Measurements from ENCODE around the gene ANK3. TPM values are rescaled to one million over a fixed set of nuclear protein-coding genes. Genes with fewer than 3 reads are reported as not detected.
A peak's percentile ranks its signal among the peaks of the same experiment; 100 is the strongest.

The ANK3 gene
- total RNA-seq, 1 donor from 2014 or later: 39.1 TPM

DNA sequence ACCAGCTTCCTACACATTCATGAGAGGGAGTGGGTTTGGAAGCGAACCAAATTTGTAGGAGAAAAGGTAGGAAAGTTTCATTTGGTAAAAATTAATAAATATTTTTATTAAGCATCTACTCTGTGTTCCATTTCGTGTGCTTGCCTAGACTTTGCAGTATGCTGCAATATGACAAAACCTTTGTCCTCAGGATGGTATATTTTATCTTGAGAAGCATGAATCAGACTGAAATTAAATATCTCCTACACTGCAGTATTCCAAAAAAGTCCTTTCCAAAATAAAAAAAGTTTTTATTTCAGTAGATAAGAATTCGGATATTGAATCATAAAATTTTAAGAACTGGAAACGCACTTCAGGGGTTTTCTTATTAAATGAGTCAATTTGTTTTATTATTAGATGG is 47.7 kb downstream of the ANK3 start:
- no peak for ATAC-seq

DNA sequence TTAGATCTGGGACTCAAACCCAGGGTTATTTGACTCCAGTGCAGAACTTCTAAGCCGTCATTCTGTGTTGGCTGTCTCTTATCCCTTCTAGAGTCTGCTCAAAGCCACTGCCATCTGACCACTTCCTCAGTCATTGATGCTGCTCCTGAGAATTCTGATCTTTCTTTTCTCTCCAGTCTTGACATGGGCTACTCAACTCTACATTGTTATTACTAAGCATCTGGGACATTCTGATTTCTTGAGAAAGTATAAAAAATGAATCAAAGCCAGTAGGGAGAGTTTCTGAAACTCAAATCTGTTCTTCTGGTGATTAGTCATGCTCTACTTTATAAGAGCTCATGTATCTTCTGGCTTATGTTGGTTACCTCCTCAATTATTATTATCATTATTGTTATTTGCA is 48.7 kb downstream of the ANK3 start:
- no peak for ATAC-seq

- no peak for ATAC-seq
Observed at GRCh38 chr10:60339757-60340156, 49.9 kb downstream of the ANK3 start.

DNA sequence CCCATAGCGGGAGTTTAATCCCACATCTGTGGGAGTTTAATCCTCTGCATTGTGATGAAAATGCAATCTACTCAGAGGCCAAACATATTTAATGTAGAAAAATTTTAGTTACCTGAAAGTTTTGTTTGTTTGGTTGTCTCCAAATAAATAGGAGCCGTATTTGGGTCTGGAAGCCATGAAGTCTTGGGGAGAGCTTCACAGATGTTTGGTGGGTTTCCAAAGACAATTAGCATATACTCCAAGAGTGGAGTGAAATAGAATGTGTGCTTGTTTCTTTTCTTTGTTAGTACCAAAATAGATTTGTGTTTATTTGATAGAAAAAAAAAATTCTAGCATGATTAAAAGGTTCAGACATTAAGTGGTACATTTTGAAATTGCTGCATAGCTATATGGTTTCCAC is 50.9 kb downstream of the ANK3 start:
- no peak for ATAC-seq

- ATAC-seq: no peak
Observed at GRCh38 chr10:60338002-60338564, 51.6 kb downstream of the ANK3 start.

DNA sequence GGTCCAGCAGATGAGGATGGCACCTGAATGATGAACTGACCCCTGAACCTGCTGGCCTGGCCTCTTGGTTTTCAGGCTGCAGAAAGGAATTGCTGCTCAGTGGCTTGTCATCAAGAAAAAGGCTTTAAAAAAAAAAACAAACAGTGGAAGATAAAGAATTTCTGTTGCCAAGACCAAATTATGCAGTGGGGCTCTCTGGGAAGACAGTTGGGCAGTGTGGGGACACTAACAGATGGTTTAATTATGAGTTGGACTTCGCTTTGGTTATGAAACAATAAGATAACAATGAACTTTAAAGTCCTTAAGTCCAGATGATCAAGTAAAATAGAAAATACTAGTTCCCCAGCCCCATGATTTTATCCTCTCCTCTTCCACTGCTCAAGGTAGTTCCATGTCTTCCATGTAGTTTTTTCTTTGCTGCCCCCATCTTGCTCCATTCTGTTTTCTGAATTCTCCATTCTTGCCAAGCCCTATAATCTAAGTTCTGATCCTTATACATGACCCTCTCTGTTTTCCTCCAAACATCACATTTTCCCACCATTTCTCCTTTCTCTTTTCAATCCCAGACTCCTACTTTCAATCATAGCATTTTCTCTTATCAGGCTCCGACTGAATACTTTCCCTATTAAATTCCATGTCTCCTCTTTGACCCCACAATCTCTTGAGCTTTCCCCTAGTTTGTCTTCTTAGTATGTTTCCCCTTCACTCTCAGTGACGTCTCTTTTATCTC is 52.6 kb downstream of the ANK3 start:
- ATAC-seq: no peak

DNA sequence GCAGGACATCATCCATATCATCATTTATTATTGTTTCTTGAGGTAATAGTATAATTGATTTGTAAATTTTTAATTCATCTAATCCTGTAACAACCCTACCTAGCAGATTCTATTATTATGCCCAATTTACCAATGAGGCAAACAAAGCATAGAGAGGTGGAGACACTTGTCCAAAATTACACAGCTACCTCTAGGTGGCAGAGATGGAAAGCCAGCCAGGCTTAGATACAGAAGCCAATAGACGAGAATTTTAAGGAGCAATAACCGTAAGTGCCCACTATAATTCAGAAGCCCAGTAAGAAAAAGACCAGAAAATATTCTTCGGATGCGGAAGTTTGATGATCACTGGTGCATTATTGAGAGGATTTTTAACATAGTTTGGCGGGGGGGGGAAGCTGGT is 54.0 kb downstream of the ANK3 start:
- ATAC-seq: no peak

GRCh38 chr10:60334991-60335390 is 54.7 kb downstream of the ANK3 start:
- ATAC-seq: no peak

DNA sequence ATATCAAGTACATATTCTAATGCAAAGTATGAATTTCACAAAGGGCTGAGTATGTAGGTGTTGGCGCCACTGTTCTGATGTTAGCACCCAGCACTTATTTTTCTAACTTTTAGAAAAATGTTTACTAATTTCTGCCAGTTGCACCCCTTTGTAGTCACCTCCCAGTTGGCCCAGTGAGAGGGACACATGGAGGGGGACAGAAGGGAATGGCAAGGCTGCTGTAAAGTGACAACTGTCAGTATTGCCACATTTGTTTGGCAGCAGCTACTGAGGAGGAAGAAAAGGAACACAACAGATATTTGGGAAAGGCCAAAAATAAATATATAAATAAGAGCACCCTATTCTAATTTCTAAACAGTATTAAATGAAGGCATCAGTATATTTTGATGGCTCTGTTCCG is 57.3 kb downstream of the ANK3 start:
- ATAC-seq: no peak

- no peak for ATAC-seq
Observed at GRCh38 chr10:60331886-60332285, 57.8 kb downstream of the ANK3 start.

DNA sequence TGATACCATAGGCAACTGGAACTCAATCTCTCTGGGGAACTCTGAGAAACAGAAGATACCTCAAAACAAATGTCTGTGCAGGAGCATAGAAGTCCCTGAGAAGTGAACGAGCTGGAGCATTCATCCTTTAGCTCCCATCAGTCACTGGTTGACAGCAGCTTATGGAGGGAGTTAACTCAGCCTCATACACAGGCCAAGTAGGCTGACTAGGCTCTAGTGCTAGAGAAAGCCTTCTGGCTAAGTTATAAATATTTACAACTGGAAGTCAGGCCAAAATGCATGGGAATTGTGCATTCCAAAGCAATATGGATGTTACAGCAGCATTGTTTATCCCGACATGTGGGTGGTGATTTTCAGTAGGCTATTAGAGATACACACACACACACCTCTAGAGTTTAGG is 66.5 kb downstream of the ANK3 start:
- ATAC-seq: no peak

DNA sequence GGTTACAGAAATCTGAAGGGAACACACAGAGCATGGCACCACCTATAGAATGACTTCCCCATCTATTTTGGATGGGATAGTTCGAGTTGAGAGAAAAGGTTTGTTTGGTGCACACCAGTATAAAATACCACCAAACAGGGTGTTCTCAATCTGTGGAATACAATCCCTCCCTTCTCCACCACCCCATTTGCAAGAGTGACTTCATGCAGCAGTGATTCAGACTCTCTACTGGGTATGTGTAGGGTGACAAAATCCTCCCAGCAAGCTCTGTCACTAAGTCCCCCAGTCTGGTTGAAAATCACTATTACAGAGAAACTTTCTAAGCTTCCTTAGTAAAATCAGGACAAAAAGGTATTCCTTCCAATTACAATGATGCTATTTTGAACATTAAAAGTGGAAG is 69.0 kb downstream of the ANK3 start:
- ATAC-seq: no peak

DNA sequence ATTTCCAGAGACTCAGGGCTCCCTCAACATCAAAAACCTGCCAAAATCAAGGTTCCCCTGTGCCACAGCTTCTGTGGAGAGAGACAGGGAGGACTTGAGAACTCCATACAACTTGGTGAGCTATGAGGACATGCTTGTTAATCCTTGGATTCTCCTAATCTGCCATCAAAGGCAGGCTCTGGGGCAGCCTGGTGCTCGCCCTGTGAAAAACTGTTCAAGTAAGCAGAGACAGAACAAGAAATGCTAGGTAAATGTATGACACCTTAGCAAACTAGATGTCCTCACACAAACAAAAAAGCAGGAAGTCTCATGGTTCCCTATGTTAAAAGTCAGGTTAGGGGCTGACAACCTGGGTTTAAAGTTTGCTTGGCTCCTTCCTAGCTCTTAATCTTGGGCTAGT is 73.6 kb downstream of the ANK3 start:
- peak; percentile 53 for ATAC-seq

GRCh38 chr10:60315311-60315710 is 74.4 kb downstream of the ANK3 start:
- ATAC-seq: no peak

DNA sequence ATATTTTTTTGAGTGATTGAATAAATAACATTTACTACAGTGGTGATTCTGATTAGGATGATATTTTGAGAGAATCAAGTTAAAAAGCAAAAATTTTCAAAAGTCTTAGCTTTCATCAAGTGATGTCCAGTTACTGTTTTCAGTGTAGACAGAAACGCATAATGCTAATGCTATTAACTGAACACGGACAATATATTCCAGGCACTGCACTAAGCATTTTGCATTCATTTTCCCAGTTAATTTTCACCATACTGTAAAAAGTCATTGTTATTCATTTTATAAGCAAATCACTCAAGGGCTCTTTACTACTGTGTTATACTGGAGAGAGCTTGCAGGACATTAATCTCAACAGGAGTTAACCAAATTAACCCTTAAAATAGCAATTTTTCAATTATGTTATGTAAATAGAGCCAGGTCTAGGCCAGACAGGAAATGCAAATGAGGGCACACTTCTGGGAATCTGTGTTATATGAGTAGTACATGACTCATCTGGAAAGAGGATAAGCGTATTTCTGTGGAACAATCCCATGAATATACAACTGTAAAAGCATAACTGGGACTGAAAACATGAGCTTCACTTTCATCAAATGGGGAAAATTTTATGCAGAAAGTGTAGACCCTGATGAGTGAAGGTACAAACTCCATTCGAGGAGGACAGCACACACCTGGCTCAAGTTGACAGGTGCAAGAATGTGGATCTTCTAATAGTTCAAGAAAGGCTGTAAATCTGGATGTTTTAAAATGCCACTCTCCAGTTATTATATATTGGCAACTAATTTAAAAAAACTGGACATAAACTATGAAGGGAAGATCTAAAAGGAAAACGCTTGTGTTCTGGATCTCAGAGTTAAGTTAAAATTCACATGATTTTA is 75.4 kb downstream of the ANK3 start:
- ATAC-seq: peak; percentile 87

- no peak for ATAC-seq
Observed at GRCh38 chr10:60313589-60313952, 76.1 kb downstream of the ANK3 start.

- peak; percentile 58 for ATAC-seq
Observed at GRCh38 chr10:60312818-60313588, 76.7 kb downstream of the ANK3 start.

DNA sequence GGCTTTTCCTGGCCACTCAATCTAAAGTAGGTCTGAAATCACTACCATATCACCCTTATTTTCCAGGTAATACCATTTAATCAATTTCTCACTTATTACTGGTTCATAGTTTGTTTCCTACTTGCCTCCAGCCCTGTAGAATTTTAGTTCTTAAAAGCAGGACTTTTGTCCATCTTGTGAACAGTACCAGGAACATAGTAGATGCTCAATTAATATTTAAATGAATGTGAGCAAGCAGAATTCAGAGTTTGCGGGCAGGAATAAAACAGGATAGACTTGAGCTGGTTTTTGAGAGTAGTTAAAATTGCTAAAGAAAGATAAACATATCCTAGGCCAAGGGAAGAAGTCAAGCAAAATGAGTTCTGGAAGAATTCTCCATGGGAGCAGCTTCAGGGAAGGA is 77.9 kb downstream of the ANK3 start:
- no peak for ATAC-seq

GRCh38 chr10:60310740-60311139 is 78.9 kb downstream of the ANK3 start:
- no peak for ATAC-seq

DNA sequence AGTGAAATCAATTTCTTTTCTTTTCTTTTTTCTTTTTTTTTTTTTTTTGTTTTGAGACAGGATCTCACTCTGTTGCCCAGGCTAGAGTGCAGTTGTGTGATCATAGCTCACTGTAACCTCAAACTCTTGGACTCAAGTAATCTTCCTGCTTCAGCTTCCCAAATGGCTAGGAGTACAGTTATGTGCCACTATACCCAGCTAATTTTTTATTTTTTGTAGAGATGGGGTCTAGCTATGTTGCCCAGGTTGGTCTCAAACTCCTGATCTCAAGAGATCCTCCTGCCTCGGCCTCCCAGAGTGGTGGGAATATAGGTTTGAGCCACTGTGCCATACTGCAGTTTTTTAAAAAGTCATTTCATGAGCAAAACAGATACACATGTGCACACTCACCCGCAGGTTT is 79.8 kb downstream of the ANK3 start:
- no peak for ATAC-seq

GRCh38 chr10:60309371-60309770 is 80.3 kb downstream of the ANK3 start:
- ATAC-seq: no peak

- no peak for ATAC-seq
Observed at GRCh38 chr10:60305380-60305892, 84.2 kb downstream of the ANK3 start.

All from esophagus mucosa (tissue), 1 donor.